ENCODE results near the gene VAT1L. TPM values are rescaled to one million over a fixed set of nuclear protein-coding genes. Genes with fewer than 3 reads are reported as not detected.

The VAT1L gene
- total and polyA plus RNA-seq, 10 of the 15 experiments (the other 5 are each of a cell fraction or from before 2014, with no cell fraction given) = 0.06 to 0.18 (median 0.10) TPM; not detected in 5

- no peak for TF ChIP-seq CEBPZ (IDR thresholded peaks at IDR 0.05; ENCODE audit: low read depth, low read length)
- no peak for TF ChIP-seq RUNX3 (IDR thresholded peaks at IDR 0.05; ENCODE audit: low read length)
- TF ChIP-seq MXI1 (IDR thresholded peaks at IDR 0.05; ENCODE audit: low read depth, low read length) = no peak
- no peak for TF ChIP-seq REST (IDR thresholded peaks at IDR 0.05; ENCODE audit: low read depth, low read length)
- no peak for TF ChIP-seq YY1 (IDR thresholded peaks at IDR 0.05; ENCODE audit: low read depth, low read length)
- no peak for TF ChIP-seq POLR2AphosphoS2 (IDR thresholded peaks at IDR 0.05; ENCODE audit: low read depth, low read length)
- no peak for TF ChIP-seq KAT2A (conservative IDR thresholded peaks at IDR 0.05; ENCODE audit: control insufficient read depth, low read depth, low read length)
- TF ChIP-seq IRF4 (IDR thresholded peaks at IDR 0.05; ENCODE audit: low read depth, low read length) = no peak
- TF ChIP-seq RELA (IDR thresholded peaks at IDR 0.05; ENCODE audit: borderline replicate concordance, partially characterized antibody) = no peak
- no peak for TF ChIP-seq IKZF2 (IDR thresholded peaks at IDR 0.05)
These were observed 97.4 kb downstream of the VAT1L start (continued) for GRCh38 chr16:77885571-77886295.
